ENCODE data around the gene CEP76.

DNA sequence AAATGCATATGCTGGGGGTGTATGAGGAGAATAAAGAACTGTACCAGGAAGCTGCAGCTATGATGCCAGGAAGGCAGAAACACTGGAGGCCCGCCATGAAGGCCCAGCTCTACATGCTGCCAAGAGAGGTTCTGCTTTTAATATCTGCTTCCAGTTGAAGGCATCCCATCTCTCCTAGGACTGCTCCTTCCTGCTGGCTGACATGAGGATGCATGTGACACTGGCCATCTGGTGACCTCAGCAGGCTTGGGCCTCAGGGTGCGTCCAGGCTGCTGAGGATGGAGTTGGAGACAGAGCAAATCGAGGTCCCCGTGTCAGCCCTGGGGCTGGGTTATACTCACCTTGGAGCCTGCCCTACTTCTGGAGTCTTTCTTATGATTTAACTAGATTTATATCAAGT is 49.4 kb upstream of the CEP76 start:
- TF ChIP-seq, protein P1, sequence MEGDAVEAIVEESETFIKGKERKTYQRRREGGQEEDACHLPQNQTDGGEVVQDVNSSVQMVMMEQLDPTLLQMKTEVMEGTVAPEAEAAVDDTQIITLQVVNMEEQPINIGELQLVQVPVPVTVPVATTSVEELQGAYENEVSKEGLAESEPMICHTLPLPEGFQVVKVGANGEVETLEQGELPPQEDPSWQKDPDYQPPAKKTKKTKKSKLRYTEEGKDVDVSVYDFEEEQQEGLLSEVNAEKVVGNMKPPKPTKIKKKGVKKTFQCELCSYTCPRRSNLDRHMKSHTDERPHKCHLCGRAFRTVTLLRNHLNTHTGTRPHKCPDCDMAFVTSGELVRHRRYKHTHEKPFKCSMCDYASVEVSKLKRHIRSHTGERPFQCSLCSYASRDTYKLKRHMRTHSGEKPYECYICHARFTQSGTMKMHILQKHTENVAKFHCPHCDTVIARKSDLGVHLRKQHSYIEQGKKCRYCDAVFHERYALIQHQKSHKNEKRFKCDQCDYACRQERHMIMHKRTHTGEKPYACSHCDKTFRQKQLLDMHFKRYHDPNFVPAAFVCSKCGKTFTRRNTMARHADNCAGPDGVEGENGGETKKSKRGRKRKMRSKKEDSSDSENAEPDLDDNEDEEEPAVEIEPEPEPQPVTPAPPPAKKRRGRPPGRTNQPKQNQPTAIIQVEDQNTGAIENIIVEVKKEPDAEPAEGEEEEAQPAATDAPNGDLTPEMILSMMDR (IDR thresholded peaks at IDR 0.05), result no peak
- TF ChIP-seq POLR2A (IDR thresholded peaks at IDR 0.05), result no peak
